ENCODE measurements around the gene KIFBP. TPM values are rescaled to one million over a fixed set of nuclear protein-coding genes. Genes with fewer than 3 reads are reported as not detected.

The KIFBP gene
- total and polyA plus RNA-seq, 2 of the 13 experiments (the other 11 are each of a cell fraction or from before 2014, with no cell fraction given), result 13.0 to 21.9 TPM

GRCh38 chr10:69044546-69044945 lies 55.9 kb downstream of the KIFBP start:
- H3K4me1 ChIP-seq (ENCODE audit: insufficient read depth, low read length), result no peaks in the 10 kb centered on the region
- POLR2A ChIA-PET, result no interaction called here
- CTCF ChIA-PET (ENCODE audit: low intra/inter-chr PET ratio, low total read pairs), result no interaction called here
- no peaks in the 10 kb centered on the region for H3K36me3 ChIP-seq (replicated peaks in 1 of 2; ENCODE audit: control insufficient read depth in 1 of 2, insufficient read depth in 2 of 2, low read length in 2 of 2)
- no peaks in the 10 kb centered on the region for H3K79me2 ChIP-seq (ENCODE audit: insufficient read depth, low read length)
- no peak overlapping the region for H2AFZ ChIP-seq (ENCODE audit: low read length)
- H3K9ac ChIP-seq (ENCODE audit: insufficient read depth, low read depth, low read length), result no peak overlapping the region
- BruUV-seq (replicated peaks), result no TSS peak
- in situ Hi-C loops (cut with HindIII; ENCODE audit: extremely low pct_ligation_motif_present, low pct_unique_long_range_greater_than_20kb), result no loop called here
- intact Hi-C loops (cut with micrococcal nuclease; ENCODE audit: unreplicated experiment), result no loop called here
- H3K4me2 ChIP-seq (ENCODE audit: low read depth, low read length), result no peak overlapping the region; the same call in 1 of the 2 replicates
- no peak overlapping the region for H3K27ac ChIP-seq (ENCODE audit: extremely low read length, insufficient read depth, low read length)
- no peak for ATAC-seq
- no peaks in the 10 kb centered on the region for H3K9me3 ChIP-seq (ENCODE audit: low read length)
- 50% methylated on average over 1 of the region's 1 CpG for WGBS (ENCODE audit: low lambda C conversion rate)
- no peak overlapping the region for H3K4me3 ChIP-seq (replicated peaks in 1 of 3; ENCODE audit: insufficient read depth in 1 of 3, low read depth in 2 of 3, low read length in 3 of 3)
- H4K20me1 ChIP-seq (ENCODE audit: insufficient read depth, low read length), result no peaks in the 10 kb centered on the region
- DNase-seq (ENCODE audit: low spot score), result no peak
- no peak for FAIRE-seq
- TF ChIP-seq PITX1 (CRISPR knock-in tag; IDR thresholded peaks at IDR 0.05), result no peak
- TF ChIP-seq GMEB1 (CRISPR knock-in tag; IDR thresholded peaks at IDR 0.05; ENCODE audit: borderline replicate concordance), result no peak
- TF ChIP-seq ZNF782 (CRISPR knock-in tag; IDR thresholded peaks at IDR 0.05; ENCODE audit: borderline replicate concordance), result no peak
- TF ChIP-seq NR1H2 (CRISPR knock-in tag; IDR thresholded peaks at IDR 0.05; ENCODE audit: borderline replicate concordance, low read depth), result no peak
- TF ChIP-seq ZNF784 (CRISPR knock-in tag; IDR thresholded peaks at IDR 0.05; ENCODE audit: borderline replicate concordance), result no peak
- no peak for TF ChIP-seq ZNF317 (CRISPR knock-in tag; IDR thresholded peaks at IDR 0.05)
- TF ChIP-seq GLI4 (CRISPR knock-in tag; IDR thresholded peaks at IDR 0.05; ENCODE audit: borderline replicate concordance), result no peak
- no peak for TF ChIP-seq ZBTB49 (CRISPR knock-in tag; IDR thresholded peaks at IDR 0.05; ENCODE audit: borderline replicate concordance)
- TF ChIP-seq SKI (IDR thresholded peaks at IDR 0.05; ENCODE audit: partially characterized antibody), result no peak
- no peak for TF ChIP-seq PRPF4 (IDR thresholded peaks at IDR 0.05; ENCODE audit: low read depth, low read length, poor library complexity, severe bottlenecking)
- no peak for TF ChIP-seq HOXA5 (CRISPR knock-in tag; IDR thresholded peaks at IDR 0.05)
- no peak for TF ChIP-seq TFE3 (CRISPR knock-in tag; IDR thresholded peaks at IDR 0.05)
- peaks cover 0 to 10% of the 10 kb centered on the region in 2 experiments; a peak in 2 of 5 replicates for H3K27me3 ChIP-seq (ENCODE audit: control insufficient read depth in 1 of 2, insufficient read depth in 2 of 2, low read length in 2 of 2)
